Measurements from ENCODE around the gene ISX. TPM values are rescaled to one million over a fixed set of nuclear protein-coding genes. Genes with fewer than 3 reads are reported as not detected.
A peak's percentile ranks its signal among the peaks of the same experiment; 100 is the strongest.

ISX gene
- polyA plus RNA-seq, 2 of the 4 experiments (the other 2 are of a cell fraction), result not detected

DNA sequence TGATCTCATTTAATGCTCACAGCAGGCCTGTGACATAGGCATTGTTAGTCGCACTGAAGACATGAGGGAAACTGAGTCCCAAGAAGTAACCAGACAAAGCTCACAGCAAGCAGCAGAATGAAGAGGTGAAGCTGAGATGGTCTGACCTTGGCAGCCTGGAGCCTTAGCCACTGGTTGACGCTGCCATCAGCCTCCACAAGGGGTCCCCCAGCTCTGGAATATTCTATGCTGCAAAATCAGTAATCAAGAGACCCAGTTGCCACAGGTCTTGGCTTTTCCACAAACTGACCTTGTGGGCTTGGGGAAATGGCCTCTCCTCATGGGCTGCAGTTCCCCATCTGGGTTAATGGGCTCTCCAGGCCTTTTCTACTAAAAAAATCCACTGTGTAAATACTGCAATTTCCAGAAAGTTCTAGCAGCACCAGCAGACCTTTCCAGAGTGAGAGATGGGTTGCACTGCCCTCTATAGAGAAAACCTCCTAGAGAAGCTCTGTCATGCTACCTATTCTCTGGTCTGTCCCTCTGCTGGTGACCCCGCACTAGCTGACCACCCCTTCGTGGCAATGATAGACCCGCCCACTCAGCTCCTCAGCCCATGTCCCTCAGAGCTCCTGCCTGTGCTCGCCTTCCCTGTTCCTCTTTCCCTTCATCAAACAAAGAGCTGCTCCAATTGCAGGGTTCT lies 22.6 kb upstream of the ISX start:
- ChIA-PET CTCF (interaction anchor here (0.9 to 2.0 kb wide), 8 partner anchors 9 to 1120 kb away, joined by 3 to 7 read pairs (median 4); no protein-coding TSS in a partner anchor), POLR2A (no interaction called here)
- no peak overlapping the region for H3K27ac ChIP-seq
- no peak overlapping the region for H3K4me3 ChIP-seq
- no peak overlapping the region for H3K4me2 ChIP-seq
- no peaks in the 10 kb centered on the region for H3K9me3 ChIP-seq
- 54% methylated on average over 6 of the region's 6 CpGs for WGBS (ENCODE audit: missing lambda C conversion rate)
- FAIRE-seq (no peak), ATAC-seq (peak; percentile 52 to 62; a peak in 2 of 6 replicates), DNase-seq (ENCODE audit: low read depth in 1 of 2, low spot score in 1 of 2) (no peak)
- H3K4me1 ChIP-seq, result no peaks in the 10 kb centered on the region
- no peak for TF ChIP-seq CBX2 (IDR thresholded peaks at IDR 0.05; ENCODE audit: borderline replicate concordance, low read depth)
- no peak for TF ChIP-seq POLR2AphosphoS2 (conservative IDR thresholded peaks at IDR 0.05; ENCODE audit: low read length)
- TF ChIP-seq FOXS1 (CRISPR knock-in tag; IDR thresholded peaks at IDR 0.05), result no peak
- no peak for TF ChIP-seq SMC3 (IDR thresholded peaks at IDR 0.05)
- TF ChIP-seq SREBF2 (IDR thresholded peaks at IDR 0.05), result no peak

DNA sequence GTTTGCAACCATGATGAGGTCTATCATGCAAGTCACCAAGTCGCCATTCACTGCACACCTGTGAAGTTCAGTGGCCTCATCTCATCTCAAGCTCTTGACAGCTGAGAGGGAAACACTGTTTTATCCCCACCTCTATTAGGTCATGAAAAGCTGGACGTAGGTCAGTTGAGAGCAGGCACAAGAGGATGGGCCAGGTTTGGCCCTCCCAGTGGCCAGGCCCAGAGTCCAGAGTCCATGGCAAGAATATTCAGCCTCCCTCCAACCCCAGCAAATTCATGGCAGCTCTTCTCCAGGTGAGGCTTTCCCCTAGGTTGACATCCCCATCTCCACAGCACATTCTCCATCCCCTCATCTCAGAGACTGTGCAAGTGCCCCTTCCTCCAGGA lies 22.0 kb upstream of the ISX start:
- TF ChIP-seq NPAS2 (CRISPR knock-in tag; IDR thresholded peaks at IDR 0.05; ENCODE audit: borderline replicate concordance) (no peak), BHLHE40 (IDR thresholded peaks at IDR 0.05; ENCODE audit: low read depth, low read length) (no peak), TP53 (CRISPR knock-in tag; IDR thresholded peaks at IDR 0.05) (no peak), RARB (CRISPR knock-in tag; IDR thresholded peaks at IDR 0.05) (no peak), PHF8 (IDR thresholded peaks at IDR 0.05; ENCODE audit: borderline replicate concordance, low read depth) (no peak), KDM5A (IDR thresholded peaks at IDR 0.05) (no peak), ESRRA (IDR thresholded peaks at IDR 0.05; ENCODE audit: borderline replicate concordance, low read length) (no peak), RAD21 (conservative IDR thresholded peaks at IDR 0.05 in 1 of 2, IDR thresholded peaks at IDR 0.05 in 1 of 2) (no peak), RCOR1 (IDR thresholded peaks at IDR 0.05; ENCODE audit: low read depth, low read length) (no peak), NFE2L2 (conservative IDR thresholded peaks at IDR 0.05; ENCODE audit: low read length) (no peak), MAFK (IDR thresholded peaks at IDR 0.05; ENCODE audit: partially characterized antibody) (no peak), HOXB13 (CRISPR knock-in tag; IDR thresholded peaks at IDR 0.05; ENCODE audit: low read depth) (no peak), RFX5 (IDR thresholded peaks at IDR 0.05) (no peak), GATA3 (IDR thresholded peaks at IDR 0.05; ENCODE audit: borderline replicate concordance) (no peak)
- TF ChIP-seq, protein P1, sequence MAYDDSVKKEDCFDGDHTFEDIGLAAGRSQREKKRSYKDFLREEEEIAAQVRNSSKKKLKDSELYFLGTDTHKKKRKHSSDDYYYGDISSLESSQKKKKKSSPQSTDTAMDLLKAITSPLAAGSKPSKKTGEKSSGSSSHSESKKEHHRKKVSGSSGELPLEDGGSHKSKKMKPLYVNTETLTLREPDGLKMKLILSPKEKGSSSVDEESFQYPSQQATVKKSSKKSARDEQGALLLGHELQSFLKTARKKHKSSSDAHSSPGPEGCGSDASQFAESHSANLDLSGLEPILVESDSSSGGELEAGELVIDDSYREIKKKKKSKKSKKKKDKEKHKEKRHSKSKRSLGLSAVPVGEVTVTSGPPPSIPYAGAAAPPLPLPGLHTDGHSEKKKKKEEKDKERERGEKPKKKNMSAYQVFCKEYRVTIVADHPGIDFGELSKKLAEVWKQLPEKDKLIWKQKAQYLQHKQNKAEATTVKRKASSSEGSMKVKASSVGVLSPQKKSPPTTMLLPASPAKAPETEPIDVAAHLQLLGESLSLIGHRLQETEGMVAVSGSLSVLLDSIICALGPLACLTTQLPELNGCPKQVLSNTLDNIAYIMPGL (CRISPR knock-in tag; IDR thresholded peaks at IDR 0.05; ENCODE audit: borderline replicate concordance), result no peak
- TF ChIP-seq, protein P2, sequence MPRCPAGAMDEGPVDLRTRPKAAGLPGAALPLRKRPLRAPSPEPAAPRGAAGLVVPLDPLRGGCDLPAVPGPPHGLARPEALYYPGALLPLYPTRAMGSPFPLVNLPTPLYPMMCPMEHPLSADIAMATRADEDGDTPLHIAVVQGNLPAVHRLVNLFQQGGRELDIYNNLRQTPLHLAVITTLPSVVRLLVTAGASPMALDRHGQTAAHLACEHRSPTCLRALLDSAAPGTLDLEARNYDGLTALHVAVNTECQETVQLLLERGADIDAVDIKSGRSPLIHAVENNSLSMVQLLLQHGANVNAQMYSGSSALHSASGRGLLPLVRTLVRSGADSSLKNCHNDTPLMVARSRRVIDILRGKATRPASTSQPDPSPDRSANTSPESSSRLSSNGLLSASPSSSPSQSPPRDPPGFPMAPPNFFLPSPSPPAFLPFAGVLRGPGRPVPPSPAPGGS (IDR thresholded peaks at IDR 0.05), result no peak
- H3K4me3 ChIP-seq, result no peak overlapping the region
- no peaks in the 10 kb centered on the region for H3K9me3 ChIP-seq
- no peak overlapping the region for H3K4me2 ChIP-seq
- CTCF ChIA-PET, result interaction anchor here (0.9 to 2.0 kb wide), 8 partner anchors 9 to 1120 kb away, joined by 3 to 7 read pairs (median 4); no protein-coding TSS in a partner anchor
- POLR2A ChIA-PET, result no interaction called here
- no peaks in the 10 kb centered on the region for H3K4me1 ChIP-seq
- H3K27ac ChIP-seq, result no peak overlapping the region
- no peak for ATAC-seq
- DNase-seq (ENCODE audit: low read depth in 1 of 2, low spot score in 1 of 2), result no peak
- FAIRE-seq, result no peak
- 33% methylated on average over 2 of the region's 2 CpGs for WGBS (ENCODE audit: missing lambda C conversion rate)
